ENCODE results near the gene SYT17. TPM values are rescaled to one million over a fixed set of nuclear protein-coding genes. Genes with fewer than 3 reads are reported as not detected.

SYT17 gene
- polyA plus RNA-seq, 1 donor: 12.2 TPM

DNA sequence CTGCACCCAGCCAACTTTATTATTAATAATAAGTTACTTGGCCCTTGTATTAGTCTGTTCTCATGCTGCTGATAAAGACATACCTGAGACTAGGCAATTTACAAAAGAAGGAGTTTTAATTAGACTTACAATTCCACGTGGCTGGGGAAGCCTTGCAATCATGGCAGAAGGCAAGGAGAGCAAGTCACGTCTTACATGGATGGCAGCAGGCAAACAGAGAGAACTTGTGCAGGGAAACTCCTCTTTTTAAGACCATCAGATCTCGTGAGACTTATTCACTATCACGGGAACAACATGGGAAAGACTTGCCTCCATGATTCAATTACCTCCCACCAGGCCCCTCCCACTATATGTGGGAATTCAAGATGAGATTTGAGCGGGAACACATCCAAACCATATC is 47.7 kb downstream of the SYT17 start:
- no peak for DNase-seq

DNA sequence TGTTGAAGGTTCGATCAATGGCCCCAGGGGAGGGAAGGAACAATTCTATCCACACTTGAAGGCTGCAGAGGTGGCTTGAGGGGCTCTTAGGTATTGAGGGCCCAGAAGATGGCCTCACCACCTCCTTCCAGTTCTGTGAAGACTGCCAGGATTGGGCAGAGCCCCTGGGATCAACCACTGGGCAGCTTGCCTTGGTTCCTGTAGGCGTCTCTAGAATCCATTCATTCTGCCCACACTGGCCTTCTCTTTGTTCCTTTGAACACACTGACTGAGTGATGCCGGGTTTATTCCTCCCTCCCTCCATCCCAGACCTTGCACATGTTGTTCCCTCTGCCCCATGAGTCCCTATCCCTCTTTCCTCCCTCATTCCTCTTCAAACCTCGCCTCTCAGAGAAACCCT is 50.5 kb downstream of the SYT17 start:
- DNase-seq: no peak

DNA sequence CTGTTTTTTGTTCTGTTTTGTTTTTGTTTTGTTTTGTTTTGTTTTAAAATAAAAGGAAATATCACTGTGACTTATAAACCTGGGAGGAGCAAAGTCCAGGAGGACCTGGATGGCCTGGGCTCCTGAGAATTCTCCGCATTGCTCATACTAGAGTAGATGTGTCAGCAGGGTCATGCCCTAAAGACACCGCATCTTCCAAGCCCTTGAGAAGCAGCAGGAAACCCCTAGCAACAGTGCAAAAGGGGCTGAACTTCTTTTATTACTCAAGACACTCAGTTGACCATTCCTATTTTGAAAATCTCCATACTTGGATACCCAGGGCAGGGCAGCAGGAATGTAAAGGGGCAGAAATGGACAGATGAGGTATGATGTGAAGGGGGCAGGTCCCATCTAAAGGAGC is 51.8 kb downstream of the SYT17 start:
- DNase-seq: no peak

DNA sequence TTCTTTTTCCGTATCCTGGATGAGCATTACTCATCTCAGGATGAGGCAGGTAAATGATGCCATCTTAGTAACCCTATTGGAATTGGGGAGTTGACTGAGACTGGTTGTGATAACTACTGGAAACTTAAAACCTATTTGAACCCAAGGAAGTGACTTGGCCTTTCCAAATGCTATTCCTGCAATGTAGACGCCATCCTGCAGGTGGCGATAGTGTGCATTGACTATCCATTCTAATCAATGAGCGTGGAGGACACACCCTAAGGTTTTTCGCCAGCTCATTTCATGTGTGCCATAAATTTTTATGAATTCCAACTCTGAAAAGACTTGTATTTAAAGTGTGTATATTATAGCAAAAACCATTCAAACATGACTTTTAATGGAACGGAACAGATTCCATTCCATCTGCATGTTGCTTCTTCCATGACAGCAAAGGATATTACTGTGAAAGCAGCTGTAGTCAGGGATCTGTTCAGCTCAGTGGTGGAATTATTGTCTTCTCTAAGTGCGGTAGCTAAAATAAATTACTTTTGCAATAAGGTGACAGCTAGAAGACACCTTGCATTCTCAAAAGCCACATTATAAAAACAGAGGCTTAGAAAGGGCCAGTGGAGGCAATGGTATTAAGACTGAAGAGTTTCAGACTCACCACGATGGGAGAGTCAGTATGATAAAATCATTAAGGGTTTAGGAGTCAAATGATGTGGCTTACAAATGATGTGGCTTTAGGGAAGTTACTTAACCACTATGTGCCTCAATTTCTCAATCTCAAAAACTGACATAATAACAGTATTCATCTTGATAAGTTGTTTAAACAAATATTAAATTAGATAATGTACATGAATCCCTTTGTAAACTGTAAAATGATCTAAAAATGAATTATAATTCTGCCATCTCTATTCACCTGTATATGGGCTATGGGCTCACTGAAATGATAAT is 55.5 kb downstream of the SYT17 start:
- DNase-seq: no peak

DNA sequence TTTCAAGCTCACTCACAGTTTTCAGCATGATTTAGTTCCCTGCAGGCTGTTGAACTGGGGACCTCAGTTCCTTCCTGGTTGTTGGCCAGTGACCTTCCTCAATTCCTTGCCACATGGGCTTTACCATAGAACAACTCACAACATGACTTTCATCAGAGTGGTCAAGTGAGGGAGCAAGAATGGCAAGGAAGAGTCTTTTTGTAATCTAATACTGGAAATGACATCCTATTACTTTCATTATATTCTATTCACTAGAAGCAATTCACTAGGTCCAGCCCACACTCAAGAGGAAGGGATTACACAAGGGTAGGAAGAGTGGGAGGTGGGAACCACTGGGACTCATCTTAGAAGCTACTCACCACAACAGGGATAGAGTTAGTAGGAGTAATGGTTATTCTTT is 57.6 kb downstream of the SYT17 start:
- DNase-seq: no peak

DNA sequence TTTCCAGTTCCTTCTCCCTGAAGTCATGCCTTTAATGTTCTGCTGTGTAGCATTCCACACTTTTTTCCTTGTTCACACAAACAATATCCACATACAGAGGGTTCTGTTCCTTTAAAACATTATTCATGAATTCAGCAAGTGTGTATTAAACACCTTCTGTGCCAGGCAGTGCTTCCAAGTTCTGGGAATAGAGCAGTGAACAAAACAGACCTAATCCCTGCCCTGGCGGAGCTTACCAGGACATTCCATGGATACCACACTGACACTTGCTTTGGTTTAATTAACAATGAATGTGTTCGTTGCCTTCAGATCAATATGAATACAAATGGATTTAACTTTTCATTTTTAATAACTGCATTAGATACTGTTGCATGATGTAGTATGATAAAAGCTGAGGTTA is 59.6 kb downstream of the SYT17 start:
- DNase-seq: no peak

DNA sequence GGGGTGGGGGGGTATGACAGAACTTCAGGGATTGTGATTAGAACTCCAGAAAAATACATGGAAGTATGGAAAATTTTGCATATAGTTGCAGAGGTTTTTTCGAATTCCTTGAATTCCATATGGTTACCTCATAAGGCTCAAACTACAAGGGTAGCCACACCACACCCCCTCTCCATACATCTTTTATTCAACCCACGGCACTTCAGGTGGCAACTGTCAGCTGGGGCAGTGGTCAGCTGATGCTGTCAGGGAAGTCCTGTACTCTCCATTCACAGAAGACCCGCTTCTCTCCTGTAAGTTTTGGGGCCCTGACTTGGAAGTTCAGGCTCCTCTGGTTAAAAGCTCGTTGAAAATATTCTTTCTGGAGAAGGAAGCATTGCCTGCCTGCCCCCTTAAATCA is 60.0 kb downstream of the SYT17 start:
- DNase-seq: no peak

DNA sequence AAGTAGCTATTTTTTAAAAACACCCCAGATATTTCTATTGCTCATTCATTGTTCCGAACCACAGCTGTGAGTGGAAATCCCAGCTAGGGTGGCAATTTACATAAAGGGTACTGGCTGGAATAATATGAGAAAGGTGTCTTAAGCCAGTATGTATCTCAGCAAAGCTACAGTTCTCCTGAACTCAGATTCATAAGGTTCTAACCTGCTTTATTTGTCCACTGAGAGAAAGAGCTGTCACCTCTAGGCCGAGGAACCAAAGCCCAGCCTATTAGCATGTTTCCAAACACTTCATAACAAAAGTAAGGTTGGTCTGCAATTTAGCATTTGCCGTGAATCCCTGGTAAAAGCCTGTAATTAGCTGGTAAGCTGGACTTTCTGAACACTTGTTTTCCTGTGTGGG is 60.5 kb downstream of the SYT17 start:
- no peak for DNase-seq

DNA sequence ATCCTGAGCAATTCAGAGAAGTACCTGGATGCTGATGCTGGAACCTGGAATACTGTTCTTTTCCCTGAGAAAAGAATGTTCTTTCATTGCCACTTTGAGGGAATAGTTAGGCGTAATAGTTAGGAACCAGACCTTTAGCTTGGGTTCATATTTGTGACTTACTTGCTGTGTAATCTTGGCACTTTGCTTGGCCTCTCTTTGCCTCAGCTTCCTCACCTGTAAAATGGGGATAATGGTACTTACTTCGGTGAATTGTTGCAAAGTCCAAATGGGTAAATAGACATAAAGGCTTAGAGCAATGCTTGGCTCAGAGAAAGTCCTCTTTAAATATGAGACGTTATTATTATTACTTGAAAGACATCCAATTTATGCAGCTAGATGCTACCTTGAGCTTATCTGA is 62.5 kb downstream of the SYT17 start:
- no peak for DNase-seq

DNA sequence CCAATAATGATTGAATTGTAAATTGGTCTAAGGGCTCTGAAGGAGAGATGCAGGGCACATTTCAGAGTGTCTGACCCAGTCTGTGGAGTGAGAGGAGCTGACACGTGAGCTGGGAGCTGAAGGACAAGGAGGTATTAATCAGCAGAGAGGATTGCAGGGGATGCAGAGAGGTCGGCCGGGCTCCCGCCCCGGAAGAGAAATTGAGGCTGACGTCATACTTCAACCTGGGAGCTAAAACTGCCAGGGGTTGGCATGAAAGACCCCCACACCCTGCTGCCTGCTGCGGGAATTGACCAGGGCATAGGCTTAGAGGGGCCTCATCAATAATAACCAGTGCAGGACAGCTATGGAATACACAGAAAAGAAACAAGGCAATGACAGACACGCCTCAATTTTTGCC is 63.8 kb downstream of the SYT17 start:
- DNase-seq: no peak

DNA sequence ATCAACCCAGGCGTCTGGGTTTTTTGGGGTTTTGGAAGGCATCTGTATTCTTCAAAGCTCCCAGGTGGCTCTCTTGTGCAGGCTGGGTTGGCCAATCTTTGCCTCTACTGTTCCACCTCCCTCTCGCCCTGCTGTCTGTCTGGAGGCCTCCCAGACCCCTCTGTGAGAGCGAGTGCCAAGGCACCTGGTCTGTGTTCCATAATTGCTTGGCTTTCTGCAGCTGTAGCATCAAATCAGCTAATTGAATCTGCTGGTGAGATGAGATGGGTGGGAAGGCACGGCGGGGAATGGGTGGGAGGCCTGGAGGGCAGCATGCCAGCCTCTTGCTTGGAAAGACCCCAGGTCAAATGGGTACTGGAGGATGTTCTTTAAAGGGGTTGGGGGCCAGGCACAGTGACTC is 64.9 kb downstream of the SYT17 start:
- no peak for DNase-seq

DNA sequence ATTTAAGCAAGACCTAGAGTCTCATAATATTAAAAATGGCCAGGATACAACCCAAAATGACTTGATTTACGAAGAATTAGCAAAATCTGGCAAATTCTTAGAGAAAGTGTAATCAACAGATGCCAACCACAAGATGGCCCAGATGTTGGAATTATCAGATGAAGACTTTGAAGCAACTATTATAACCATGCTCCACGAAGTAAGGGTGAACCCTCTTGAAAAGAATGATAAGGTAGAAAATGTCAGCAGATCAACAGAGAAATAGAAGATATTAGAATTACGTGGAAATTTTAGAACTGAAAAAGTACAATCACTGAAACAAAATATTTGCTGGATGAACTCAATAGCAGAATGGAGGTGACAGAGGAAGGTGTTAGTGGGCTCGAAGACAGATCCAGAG is 67.4 kb downstream of the SYT17 start:
- DNase-seq: no peak

DNA sequence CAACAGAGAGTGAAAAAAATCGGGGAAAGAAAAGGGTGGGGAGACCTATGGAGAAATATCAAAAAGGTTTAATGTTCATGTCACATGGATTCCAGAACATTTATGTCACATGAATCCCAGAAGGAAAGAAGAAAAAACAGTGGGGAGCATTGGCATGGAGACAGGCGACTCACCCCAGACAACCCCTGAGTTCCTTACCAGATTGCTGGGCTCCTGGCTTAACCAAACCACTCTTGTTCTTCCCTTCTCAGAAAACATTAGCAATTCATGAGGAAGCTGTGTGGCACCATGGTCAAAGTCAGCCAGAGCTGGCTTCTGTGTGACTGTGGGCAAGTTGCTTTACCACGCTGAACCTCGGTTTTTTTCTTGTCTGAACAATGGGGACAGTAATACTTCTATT is 67.8 kb downstream of the SYT17 start:
- no peak for DNase-seq

DNA sequence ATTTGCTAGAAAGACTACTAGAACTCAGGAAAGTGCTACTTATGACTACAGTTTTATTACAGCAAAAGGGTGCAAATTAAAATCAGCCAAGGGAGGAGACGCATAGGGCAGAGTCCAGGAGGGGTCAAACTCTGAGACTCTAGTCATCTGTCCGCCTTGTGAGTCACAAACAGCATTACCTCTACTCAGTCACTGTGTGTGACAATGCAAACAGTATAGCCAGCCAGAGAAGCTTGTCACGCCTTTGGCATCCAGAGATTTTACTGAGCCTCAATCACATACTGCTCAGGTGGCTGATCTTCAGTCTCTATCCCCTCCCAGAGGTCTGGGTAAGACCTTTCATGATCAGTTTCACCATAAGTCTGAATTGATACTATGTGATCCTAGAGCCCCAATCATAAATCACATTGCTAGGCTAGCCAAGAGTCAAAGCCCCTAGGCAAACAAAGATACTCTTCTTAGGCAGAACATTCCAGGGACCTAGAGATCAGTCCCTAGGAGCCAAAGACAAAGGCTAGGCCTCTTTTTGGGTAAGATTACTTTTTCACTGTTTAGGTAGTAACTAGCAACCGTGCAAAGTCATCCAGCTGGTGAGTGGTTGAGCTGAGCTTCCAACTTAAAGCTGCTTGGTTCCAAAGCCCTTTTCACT is 68.6 kb downstream of the SYT17 start:
- no peak for DNase-seq

DNA sequence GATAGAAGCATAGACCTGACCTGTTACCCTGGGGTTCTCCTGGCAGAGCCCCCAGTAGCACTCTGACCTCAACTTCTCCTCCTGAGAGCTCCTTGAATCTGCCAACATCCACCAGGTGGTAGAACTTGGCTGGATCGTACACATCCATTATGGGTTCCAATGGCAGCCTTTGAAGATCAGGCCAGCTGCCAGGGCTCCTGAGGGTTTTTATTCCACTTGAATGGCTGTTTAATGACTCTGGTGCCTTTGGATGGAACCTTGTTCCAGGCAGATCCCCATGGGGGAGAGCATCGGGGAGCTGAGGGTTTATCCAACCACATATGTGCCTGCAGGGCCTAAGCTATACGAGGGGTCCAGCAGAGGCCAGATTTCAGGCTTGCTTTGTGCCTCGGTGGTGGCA is 70.4 kb downstream of the SYT17 start:
- no peak for DNase-seq

DNA sequence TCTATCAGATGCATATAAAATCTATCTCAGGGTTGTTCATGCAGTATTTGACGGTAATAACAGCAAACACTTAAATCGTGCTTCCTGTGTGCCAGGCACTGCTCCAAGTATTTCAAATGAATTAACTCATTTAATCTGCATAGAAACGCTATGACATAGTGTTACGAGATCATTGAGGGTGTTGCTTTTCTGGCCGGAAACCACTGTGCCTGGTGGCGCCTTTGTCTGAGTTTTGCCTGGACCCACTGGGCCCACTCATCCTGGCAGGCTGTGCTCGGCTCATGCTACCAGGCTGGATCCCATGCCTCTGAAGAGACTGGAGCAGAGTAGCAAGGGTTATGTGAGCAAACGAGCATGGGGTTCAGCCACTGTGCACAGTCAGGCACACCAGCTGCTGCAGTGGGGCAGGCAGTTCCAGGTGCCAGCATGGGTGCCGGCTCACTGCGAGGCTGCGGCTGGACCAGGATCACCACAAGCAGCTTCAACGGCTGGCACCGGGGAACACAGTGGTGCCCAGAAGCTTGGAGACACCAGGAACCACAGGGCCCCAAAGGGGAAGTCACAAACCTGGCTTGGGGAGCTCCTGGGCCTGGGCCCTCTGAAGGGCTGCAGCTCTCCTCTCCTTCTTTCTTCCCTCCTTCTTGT is 71.6 kb downstream of the SYT17 start:
- no peak for DNase-seq

DNA sequence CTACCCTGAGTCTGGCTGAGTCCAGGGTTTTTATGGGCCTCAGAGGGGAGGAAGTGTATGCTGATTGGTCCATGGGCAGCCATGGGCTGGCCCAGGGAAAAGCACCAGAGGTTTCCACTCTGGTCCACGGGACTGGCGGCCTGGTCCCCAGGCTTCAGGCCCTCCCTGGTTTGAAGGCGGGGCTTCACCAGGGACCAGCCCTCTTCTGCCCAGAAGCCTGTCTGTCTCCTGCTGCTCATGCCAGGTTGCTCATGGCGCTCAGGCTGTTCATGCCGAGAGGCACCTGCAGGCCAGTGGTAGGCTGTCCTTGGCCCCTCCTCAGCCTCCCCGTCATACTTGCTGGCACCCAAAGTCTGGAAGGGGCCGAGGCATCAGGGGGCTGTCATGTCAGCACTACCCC is 72.5 kb downstream of the SYT17 start:
- no peak for DNase-seq

DNA sequence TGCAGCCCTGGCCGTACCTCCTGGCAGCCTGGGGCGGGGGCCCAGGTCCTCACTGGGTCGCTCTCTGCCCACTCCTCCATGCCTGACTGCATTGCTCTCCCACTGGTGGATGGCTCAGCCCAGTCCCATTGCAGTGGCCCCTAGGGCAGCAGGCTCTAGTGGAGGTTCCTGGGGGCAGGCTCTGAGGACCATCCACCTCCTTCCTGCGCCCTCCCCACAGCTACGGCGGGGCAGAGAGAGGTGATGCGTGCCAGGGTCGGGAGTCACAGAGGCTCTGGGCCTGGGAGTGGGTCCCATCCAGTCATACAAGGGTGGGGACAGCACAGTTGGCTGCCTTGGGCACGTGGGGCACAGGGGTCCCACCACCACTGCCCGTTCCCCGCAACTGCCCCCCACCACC is 73.5 kb downstream of the SYT17 start:
- DNase-seq: no peak

DNA sequence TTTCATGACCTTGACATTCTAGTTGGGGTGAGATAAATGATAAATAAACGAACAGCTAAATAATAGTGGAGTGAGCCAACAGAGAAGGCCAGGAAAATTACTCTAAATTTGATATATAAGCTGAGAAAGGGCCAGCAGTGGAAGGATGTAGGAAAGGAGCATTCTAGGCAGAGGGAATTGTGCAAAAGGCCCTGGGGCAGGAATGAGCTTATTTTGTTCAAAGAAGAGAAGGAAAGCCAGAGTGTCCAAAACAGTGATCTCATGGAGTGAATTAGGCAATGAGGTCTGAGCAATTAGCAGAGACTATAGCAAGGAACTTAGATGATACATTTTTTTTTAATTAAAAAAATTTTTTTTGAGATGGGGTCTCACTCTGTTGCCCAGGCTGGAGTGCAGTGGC is 74.1 kb downstream of the SYT17 start:
- no peak for DNase-seq

DNA sequence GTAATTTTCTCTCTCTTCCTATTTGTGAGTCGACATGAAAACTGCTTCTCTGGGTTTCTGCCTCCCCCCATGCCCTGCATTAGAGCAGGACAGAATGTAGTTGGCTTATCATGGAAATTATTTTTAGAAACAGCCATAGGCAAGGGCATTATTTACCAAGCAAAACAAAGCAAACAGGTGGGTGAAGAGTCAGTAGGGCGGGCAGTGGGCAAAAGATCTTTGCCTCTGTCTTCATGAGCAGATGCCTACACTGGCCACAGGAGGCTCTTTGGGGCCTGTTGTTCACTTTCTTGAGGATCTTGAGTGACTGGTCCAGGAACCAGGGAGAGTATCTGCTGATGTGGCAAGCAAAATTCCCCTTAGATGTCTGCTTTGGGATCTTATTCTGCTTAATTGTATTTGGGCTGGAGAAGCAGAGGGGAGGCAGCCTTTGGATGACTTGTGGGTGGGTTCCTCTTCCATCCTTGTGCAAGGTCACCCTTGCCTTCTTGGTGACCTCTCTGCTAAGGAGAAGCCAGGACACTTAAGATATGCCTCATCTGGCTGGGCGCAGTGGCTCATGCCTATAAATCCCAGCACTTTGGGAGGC is 75.0 kb downstream of the SYT17 start:
- no peak for DNase-seq

DNA sequence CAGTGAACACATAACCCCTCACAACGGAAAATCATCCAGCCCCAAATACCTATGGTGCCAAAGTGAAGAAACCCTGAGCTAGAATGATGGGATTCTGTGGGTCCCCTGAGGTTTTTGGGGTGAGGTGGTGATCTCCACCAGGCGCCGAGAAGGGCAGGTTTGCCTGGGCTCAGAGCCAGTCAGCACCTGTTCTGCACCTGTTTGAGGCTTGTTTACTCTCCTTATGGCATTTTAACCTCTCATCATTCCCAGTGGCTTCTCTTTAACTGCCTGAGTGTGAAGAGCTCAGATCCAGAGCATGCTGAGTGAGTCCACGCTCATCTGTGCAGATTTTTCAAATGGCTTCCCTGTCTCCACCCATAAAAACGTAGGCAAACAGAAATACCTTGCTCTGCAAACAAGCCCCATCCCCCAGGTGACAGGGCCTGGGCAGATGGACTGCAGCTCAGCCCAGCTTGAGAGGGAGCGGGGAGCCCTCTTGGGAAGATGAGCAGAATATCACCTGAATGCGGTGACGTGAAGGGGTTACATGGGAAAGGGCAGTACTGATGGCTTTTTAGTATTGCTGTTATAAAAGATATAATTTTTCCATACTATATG is 77.4 kb downstream of the SYT17 start:
- no peak for DNase-seq

DNA sequence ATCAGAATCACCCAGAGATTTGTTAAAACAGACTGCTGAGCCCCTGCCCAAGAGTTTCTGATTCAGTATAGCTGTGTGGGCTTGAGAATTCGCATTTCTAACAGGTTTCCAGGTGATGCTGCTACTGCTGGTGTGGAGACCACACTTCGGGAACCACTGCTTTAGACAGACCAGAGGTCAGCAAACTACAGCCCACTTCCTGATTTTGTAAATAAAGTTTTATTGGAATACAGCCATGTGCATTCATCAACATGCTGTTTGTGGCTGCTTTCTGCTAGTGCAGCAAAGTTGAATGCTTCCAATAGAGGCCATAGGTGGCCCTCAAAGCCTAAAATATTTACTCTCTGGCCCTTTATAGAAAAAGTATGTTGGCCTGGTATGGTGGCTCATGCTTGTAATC is 84.9 kb downstream of the SYT17 start:
- DNase-seq: no peak

DNA sequence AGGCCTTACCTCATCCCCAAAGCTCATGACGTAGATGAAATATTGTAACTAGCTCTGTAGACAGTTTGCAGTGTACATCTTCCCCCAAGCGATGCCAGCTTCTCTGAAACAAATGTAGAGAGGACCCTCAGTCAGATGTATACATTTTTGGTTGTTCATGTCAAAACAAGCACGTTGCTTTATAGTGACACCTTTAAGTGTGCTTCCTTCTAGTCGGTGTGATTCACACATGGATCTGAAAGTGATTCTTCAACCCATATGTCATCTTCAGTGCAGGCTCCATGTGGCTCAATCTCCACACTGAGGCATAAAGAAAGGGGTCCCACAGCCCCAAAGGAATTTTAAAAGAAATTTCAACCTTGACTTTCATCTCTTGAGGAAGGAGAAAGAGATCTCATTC is 86.6 kb downstream of the SYT17 start:
- DNase-seq: no peak
